PFSK-1 (cell line): ENCODE measurements around the gene ERAP2.

Experiments used
- FOXP2 ChIP-seq: optimal IDR thresholded peaks from 2 replicates; pipeline ENCODE3; 2011; ENCODE audit warnings: borderline replicate concordance, control low read depth, inconsistent platforms; ENCODE audit not compliant: insufficient read depth; ENCODE audit errors: extremely low read length, extremely low read depth
- POLR2AphosphoS5 ChIP-seq: IDR thresholded peaks from 2 replicates; pipeline ENCODE4 v1.6.1; 2012; ENCODE audit warnings: low read depth, mild to moderate bottlenecking, control low read depth, low read length, moderate library complexity
- REST ChIP-seq, 2 experiments: IDR thresholded peaks; 2 replicates each; pipeline versions ENCODE4 v1.6.1 to v1.8.0; 2011 to 2012; ENCODE audit warnings: low read depth in 2 of 2, low read length in 2 of 2, control low read depth in 1 of 2, inconsistent platforms in 1 of 2, mild to moderate bottlenecking in 1 of 2, moderate library complexity in 1 of 2; ENCODE audit not compliant: insufficient read depth in 1 of 2
- SIN3A ChIP-seq: IDR thresholded peaks from 2 replicates; pipeline ENCODE4 v1.6.1; 2012; ENCODE audit warnings: mild to moderate bottlenecking, low read length, moderate library complexity, borderline replicate concordance; ENCODE audit not compliant: insufficient read depth
- TAF1 ChIP-seq: IDR thresholded peaks from 2 replicates; pipeline ENCODE4 v1.6.1; 2012; ENCODE audit warnings: low read length, control low read depth, borderline replicate concordance; ENCODE audit not compliant: insufficient read depth

The ERAP2 gene

DNA sequence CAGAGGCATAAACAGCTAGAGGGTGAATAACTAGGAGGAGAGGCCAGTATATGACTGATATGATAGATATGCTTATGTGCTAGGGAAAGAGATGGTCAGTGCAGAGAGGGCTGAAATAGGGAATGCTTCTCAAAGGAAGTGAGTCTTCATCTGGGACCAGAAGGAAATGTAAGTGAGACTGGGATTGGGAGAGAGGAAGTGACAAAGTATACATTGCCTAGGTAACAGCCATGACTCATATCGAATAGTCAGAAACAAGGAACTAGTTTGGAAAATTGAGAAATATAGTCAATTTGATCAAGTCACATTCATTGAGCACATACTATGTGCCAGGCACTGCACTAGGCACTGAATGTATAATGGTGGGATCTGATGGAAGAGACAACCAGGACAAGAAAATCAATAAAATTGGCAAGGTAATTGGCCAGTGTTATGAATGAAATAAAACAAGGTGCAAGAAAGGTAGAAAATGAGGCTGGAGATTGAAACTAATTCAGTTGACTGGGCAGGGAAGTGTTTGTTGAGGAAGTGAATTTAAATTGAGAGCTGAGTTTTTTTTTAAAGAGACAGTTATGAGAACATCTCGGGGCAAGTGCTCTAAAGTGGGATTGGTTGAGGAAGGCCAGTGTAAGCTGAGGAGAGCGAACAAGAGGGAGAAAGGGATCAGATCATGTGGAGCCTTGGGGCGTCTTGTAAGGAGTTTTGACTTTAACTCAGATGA lies 4.3 kb downstream of the ERAP2 start:
- no peak for TF ChIP-seq SIN3A
- TF ChIP-seq REST (IDR thresholded peaks at IDR 0.05; ENCODE audit: insufficient read depth in 1 of 2, low read depth in 2 of 2, low read length in 2 of 2) = no peak
- no peak for TF ChIP-seq POLR2AphosphoS5
- no peak for TF ChIP-seq TAF1
- no peak for TF ChIP-seq FOXP2

- TF ChIP-seq POLR2AphosphoS5 = no peak
- no peak for TF ChIP-seq REST (IDR thresholded peaks at IDR 0.05; ENCODE audit: insufficient read depth in 1 of 2, low read depth in 2 of 2, low read length in 2 of 2)
- TF ChIP-seq SIN3A = no peak
- no peak for TF ChIP-seq FOXP2
- no peak for TF ChIP-seq TAF1
Measured at GRCh38 chr5:96881511-96882115, 5.3 kb downstream of the ERAP2 start.

DNA sequence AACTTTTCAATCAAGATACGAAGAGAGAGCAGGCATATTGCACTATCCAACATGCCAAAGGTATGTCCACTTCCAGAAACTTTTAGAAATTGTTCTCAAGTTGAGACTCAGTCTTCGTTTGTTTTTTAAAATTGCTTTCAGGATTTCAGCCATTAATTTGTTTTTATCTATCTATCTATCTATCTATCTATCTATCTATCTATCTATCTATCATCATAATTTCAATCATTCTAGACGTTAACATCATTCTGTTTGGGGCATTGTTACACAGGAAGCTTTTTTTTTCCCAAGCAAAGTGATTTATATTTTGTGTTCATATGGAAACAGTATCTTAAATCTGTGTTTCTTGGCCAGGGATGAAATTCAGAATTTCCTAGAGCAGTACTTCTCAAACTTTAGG lies 7.6 kb downstream of the ERAP2 start:
- TF ChIP-seq FOXP2 = no peak
- no peak for TF ChIP-seq REST (IDR thresholded peaks at IDR 0.05; ENCODE audit: insufficient read depth in 1 of 2, low read depth in 2 of 2, low read length in 2 of 2)
- TF ChIP-seq TAF1 = no peak
- no peak for TF ChIP-seq POLR2AphosphoS5
- no peak for TF ChIP-seq SIN3A

DNA sequence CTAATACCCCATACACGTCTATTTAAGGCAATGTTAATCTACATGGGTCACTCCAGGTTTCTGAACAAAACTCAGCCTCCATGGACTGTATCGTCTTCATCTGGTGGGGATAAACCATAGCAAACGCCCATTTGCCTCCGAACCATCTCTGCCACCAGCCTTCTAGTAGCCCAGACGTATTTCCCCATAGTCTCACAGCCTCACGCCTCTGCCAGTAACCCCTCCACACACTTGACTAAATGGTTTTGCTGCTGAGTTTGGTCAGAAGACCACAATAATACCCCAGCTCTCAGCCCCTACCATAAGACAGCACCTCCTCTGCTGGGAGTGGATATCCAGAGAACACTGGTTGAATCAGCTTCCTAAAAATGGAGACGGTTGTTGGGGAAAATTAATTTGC lies 8.7 kb downstream of the ERAP2 start:
- TF ChIP-seq FOXP2 = no peak
- TF ChIP-seq REST (IDR thresholded peaks at IDR 0.05; ENCODE audit: insufficient read depth in 1 of 2, low read depth in 2 of 2, low read length in 2 of 2) = no peak
- no peak for TF ChIP-seq POLR2AphosphoS5
- TF ChIP-seq SIN3A = no peak
- TF ChIP-seq TAF1 = no peak
